ENCODE results near the gene CNDP2. TPM values are rescaled to one million over a fixed set of nuclear protein-coding genes. Genes with fewer than 3 reads are reported as not detected.
A peak's percentile ranks its signal among the peaks of the same experiment; 100 is the strongest.
"Not testable (repeated sequence)": the region's sequence is repeated elsewhere in the genome, so short reads cannot be mapped to it uniquely, and the experiment has no call there.

Gene CNDP2
- total and polyA plus RNA-seq, 2 experiments from 2014 or later: 95.7 to 135 TPM

DNA sequence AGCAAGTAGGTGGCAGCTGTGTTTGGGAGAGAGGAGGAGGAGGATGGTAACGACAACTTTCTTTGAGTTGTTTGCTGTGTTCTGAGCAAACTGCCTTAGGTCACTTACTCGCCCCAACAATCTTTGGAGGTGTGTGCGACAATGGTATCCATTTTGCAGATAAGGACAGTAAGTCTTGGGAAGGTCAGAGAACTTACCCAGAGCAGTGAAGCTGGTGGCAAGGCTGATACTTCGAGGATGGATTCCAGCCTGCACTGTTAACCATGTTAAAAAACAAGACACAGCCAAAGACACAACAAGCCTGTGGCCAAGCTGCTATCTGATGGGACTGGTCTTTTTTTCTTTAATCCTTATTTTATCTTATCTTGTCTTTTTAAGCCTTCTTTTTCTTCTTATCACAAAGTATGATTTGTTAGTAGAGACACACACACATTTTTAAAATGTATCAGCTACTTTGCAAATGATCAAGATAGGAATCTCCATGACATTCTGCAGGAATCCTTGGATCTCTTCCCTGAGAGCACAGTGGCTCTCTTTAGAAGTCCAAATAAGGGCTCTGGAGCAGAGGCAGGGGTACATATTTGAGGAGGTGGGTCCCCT is 66.1 kb downstream of the CNDP2 start:
- H2AFZ ChIP-seq: no peak overlapping the region
- no peak overlapping the region for H3K4me2 ChIP-seq
- no peaks in the 10 kb centered on the region for H3K9me3 ChIP-seq (ENCODE audit: low read depth)
- no peaks in the 10 kb centered on the region for H4K20me1 ChIP-seq (ENCODE audit: insufficient read depth, poor library complexity, severe bottlenecking)
- H3K27me3 ChIP-seq: no peaks in the 10 kb centered on the region
- H3K36me3 ChIP-seq (replicated peaks; ENCODE audit: insufficient read depth, low read depth): no peaks in the 10 kb centered on the region
- H3K9me2 ChIP-seq (replicated peaks; ENCODE audit: insufficient read depth): no peaks in the 10 kb centered on the region
- no peak for DNase-seq (ENCODE audit: low spot score)
- TF ChIP-seq, protein P1, sequence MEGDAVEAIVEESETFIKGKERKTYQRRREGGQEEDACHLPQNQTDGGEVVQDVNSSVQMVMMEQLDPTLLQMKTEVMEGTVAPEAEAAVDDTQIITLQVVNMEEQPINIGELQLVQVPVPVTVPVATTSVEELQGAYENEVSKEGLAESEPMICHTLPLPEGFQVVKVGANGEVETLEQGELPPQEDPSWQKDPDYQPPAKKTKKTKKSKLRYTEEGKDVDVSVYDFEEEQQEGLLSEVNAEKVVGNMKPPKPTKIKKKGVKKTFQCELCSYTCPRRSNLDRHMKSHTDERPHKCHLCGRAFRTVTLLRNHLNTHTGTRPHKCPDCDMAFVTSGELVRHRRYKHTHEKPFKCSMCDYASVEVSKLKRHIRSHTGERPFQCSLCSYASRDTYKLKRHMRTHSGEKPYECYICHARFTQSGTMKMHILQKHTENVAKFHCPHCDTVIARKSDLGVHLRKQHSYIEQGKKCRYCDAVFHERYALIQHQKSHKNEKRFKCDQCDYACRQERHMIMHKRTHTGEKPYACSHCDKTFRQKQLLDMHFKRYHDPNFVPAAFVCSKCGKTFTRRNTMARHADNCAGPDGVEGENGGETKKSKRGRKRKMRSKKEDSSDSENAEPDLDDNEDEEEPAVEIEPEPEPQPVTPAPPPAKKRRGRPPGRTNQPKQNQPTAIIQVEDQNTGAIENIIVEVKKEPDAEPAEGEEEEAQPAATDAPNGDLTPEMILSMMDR (IDR thresholded peaks at IDR 0.05; ENCODE audit: poor library complexity): no peak
- no peak for TF ChIP-seq EZH2phosphoT487 (IDR thresholded peaks at IDR 0.05; ENCODE audit: low read depth, severe bottlenecking, unreplicated experiment)
- no peak for TF ChIP-seq EZH2 (IDR thresholded peaks at IDR 0.05; ENCODE audit: borderline replicate concordance)
- no peaks in the 10 kb centered on the region for H3K79me2 ChIP-seq
- WGBS (ENCODE audit: low lambda C conversion rate, missing lambda C conversion rate): 46% methylated on average over 4 of the region's 4 CpGs
- H3K4me1 ChIP-seq (ENCODE audit: insufficient read depth): peaks cover 24% of the 10 kb centered on the region
- no peak overlapping the region for H3K4me3 ChIP-seq
- no peak overlapping the region for H3K27ac ChIP-seq

DNA sequence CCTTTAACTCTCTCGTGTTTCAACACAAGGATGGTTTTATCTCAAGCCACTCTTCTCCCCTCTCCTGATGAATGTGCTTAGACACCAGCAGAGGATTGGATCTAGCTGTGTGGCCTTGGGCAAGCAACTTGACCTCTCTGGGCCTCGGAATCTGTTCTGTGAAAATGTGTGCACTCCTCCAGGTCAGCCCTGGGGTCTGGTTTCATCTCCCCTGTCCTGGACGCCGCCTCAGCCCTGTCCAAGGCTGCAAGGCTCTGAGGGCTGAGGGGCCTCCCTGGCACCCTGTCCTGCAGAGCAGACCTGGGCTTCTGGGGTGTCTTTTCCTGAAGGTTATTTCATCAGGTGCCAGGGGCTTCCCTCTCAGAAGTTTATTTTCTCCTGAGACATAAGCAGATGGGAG is 66.6 kb downstream of the CNDP2 start:
- Histone ChIP-seq H3K4me2 (no peak overlapping the region), H3K4me3 (no peak overlapping the region), H3K79me2 (no peaks in the 10 kb centered on the region), H4K20me1 (ENCODE audit: insufficient read depth, poor library complexity, severe bottlenecking) (no peaks in the 10 kb centered on the region), H3K4me1 (ENCODE audit: insufficient read depth) (peaks cover 24% of the 10 kb centered on the region), H3K9me3 (ENCODE audit: low read depth) (no peaks in the 10 kb centered on the region), H2AFZ (no peak overlapping the region), H3K27ac (no peak overlapping the region), H3K9me2 (replicated peaks; ENCODE audit: insufficient read depth) (no peaks in the 10 kb centered on the region), H3K36me3 (replicated peaks; ENCODE audit: insufficient read depth, low read depth) (no peaks in the 10 kb centered on the region), H3K27me3 (no peaks in the 10 kb centered on the region)
- TF ChIP-seq EZH2 (IDR thresholded peaks at IDR 0.05; ENCODE audit: borderline replicate concordance): no peak
- TF ChIP-seq EZH2phosphoT487 (IDR thresholded peaks at IDR 0.05; ENCODE audit: low read depth, severe bottlenecking, unreplicated experiment): no peak
- TF ChIP-seq, protein P1 (IDR thresholded peaks at IDR 0.05; ENCODE audit: poor library complexity): no peak
- 71% methylated on average over 4 of the region's 4 CpGs for WGBS (ENCODE audit: low lambda C conversion rate, missing lambda C conversion rate)
- no peak for DNase-seq (ENCODE audit: low spot score)

DNA sequence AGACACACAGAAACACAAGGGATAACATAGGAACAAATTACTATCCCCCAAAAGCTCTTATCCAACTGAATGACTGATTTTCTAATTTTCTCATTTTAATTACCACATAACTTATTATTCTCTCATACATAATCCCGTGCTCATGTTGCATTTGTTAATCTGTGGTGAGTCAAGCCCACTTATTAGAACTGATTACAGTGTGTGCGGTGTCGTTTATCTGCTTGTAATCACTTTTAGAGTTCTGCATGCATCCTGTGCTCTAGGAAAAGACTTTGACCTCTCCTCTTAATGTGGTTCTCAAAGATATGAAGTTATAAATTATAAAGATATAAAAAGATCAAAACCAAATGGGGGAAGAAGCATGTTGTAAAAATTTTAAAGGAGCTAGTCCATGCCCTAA is 67.8 kb downstream of the CNDP2 start:
- Histone ChIP-seq H3K4me3 (no peak overlapping the region), H3K9me3 (ENCODE audit: low read depth) (no peaks in the 10 kb centered on the region), H3K27me3 (no peaks in the 10 kb centered on the region), H3K4me1 (ENCODE audit: insufficient read depth) (peaks cover 24% of the 10 kb centered on the region), H3K4me2 (no peak overlapping the region), H2AFZ (no peak overlapping the region), H3K36me3 (replicated peaks; ENCODE audit: insufficient read depth, low read depth) (no peaks in the 10 kb centered on the region), H3K9me2 (replicated peaks; ENCODE audit: insufficient read depth) (no peaks in the 10 kb centered on the region), H3K27ac (peak overlapping the region; percentile 2), H3K79me2 (no peaks in the 10 kb centered on the region), H4K20me1 (ENCODE audit: insufficient read depth, poor library complexity, severe bottlenecking) (no peaks in the 10 kb centered on the region)
- DNase-seq (ENCODE audit: low spot score): no peak
- TF ChIP-seq, protein P1 (IDR thresholded peaks at IDR 0.05; ENCODE audit: poor library complexity): no peak
- 29% methylated on average over 3 of the region's 3 CpGs for WGBS (ENCODE audit: low lambda C conversion rate, missing lambda C conversion rate)

DNA sequence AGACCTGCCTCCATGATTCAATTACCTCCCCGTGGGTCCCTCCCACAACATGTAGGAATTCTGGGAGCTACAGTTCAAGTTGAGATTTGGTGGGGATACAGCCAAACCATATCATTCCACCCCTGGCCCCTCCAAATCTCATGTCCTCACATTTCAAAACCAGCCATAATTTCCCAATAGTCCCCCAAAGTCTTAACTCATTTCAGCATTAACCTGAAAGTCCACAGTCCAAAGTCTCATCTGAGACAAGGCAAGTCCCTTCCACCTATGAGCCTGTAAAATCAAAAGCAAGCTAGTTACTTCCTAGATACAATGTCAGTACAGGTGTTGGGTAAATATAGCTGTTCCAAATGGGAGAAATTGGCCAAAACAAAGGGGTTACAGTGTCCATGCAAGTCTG is 69.0 kb downstream of the CNDP2 start:
- H3K4me3 ChIP-seq; H3K9me3 ChIP-seq (ENCODE audit: low read depth); H4K20me1 ChIP-seq (ENCODE audit: insufficient read depth, poor library complexity, severe bottlenecking); H3K36me3 ChIP-seq (replicated peaks; ENCODE audit: insufficient read depth, low read depth); H3K27me3 ChIP-seq; H3K79me2 ChIP-seq; H2AFZ ChIP-seq; DNase-seq (ENCODE audit: low spot score); H3K9me2 ChIP-seq (replicated peaks; ENCODE audit: insufficient read depth): not testable (repeated sequence)
- Histone ChIP-seq H3K4me2 (peak overlapping the region; percentile 16), H3K4me1 (ENCODE audit: insufficient read depth) (peaks cover 24% of the 10 kb centered on the region), H3K27ac (peak overlapping the region; percentile 2)
- 100% methylated on average over 1 of the region's 1 CpG for WGBS (ENCODE audit: low lambda C conversion rate, missing lambda C conversion rate)

DNA sequence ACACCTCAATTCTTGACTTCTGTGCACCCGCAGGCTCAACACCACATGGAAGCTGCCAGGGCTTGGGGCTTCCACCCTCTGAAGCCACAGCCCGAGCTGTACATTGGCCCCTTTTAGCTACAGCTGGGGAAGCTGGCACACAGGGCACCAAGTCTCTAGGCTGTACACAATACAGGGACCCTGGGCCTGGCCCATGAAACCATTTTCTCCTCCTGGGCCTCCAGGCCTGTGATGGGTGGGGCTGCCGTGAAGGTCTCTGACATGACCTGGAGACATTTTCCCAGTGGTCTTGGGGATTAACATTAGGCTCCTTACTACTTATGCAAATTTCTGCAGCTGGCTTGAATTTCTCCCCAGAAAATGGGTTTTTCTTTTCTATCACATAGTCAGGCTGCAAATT is 69.8 kb downstream of the CNDP2 start:
- H3K4me1 ChIP-seq (ENCODE audit: insufficient read depth): peaks cover 24% of the 10 kb centered on the region
- not testable (repeated sequence) for H4K20me1 ChIP-seq (ENCODE audit: insufficient read depth, poor library complexity, severe bottlenecking); H3K27ac ChIP-seq; H3K4me3 ChIP-seq; H2AFZ ChIP-seq; H3K9me3 ChIP-seq (ENCODE audit: low read depth); H3K36me3 ChIP-seq (replicated peaks; ENCODE audit: insufficient read depth, low read depth); H3K4me2 ChIP-seq; H3K79me2 ChIP-seq; DNase-seq (ENCODE audit: low spot score); H3K27me3 ChIP-seq; H3K9me2 ChIP-seq (replicated peaks; ENCODE audit: insufficient read depth)
- 79% methylated on average over 3 of the region's 3 CpGs for WGBS (ENCODE audit: low lambda C conversion rate, missing lambda C conversion rate)

Measured in hepatocyte (in vitro differentiated cells).